Gastroesophageal sphincter (tissue), 4 donors: ENCODE data around the gene SCN7A. TPM values are rescaled to one million over a fixed set of nuclear protein-coding genes. Genes with fewer than 3 reads are reported as not detected.

Source experiments
- ATAC-seq: fragments of 150-250 bp; one replicate; pipeline ENCODE4 v1.9.1; 2016; ENCODE audit warnings: mild to moderate bottlenecking, moderate library complexity
- H3K27ac ChIP-seq, 4 donors: fragments of 200-600 bp; sonication (generic) in 3 of 4; 1 replicate in 3 of 4; 2 replicates in 1 of 4; pipeline ENCODE4 v1.5.1; 2016 to 2019
- H3K27me3 ChIP-seq: fragments of 200-600 bp; sonication (generic); one replicate; pipeline ENCODE4 v1.5.1; 2019
- H3K36me3 ChIP-seq, 2 donors: fragments of 200-600 bp; sonication (generic); one replicate each; pipeline ENCODE4 v1.5.1; 2019; ENCODE audit warnings: control low read depth in 1 of 2
- H3K4me1 ChIP-seq, 3 donors: fragments of 200-600 bp; sonication (generic); 1 replicate in 2 of 3; 2 replicates in 1 of 3; pipeline ENCODE4 v1.5.1; 2016 to 2019; ENCODE audit warnings: control low read depth in 2 of 3
- H3K4me3 ChIP-seq, 2 donors: fragments of 200-600 bp; sonication (generic); one replicate each; pipeline ENCODE4 v1.5.1; 2019; ENCODE audit warnings: mild to moderate bottlenecking in 1 of 2, moderate library complexity in 1 of 2
- H3K9me3 ChIP-seq, 3 donors: fragments of 200-600 bp; sonication (generic); one replicate each; pipeline ENCODE4 v1.5.1; 2017 to 2019; ENCODE audit warnings: control low read depth in 2 of 3
- EP300 ChIP-seq: sonication (generic); formaldehyde crosslinking; IDR thresholded peaks from one replicate; pipeline ENCODE4 v1.6.1; 2017; ENCODE audit warnings: antibody characterized with exemption, mild to moderate bottlenecking
- POLR2A ChIP-seq, 2 donors: fragments of 450-650 bp; IDR thresholded peaks; one replicate each; pipeline ENCODE4 v1.6.1; 2017; ENCODE audit warnings: antibody characterized with exemption in 2 of 2, mild to moderate bottlenecking in 2 of 2, moderate library complexity in 1 of 2
- POLR2AphosphoS5 ChIP-seq: sonication (generic); formaldehyde crosslinking; IDR thresholded peaks from one replicate; pipeline ENCODE4 v1.6.1; 2017; ENCODE audit warnings: antibody characterized with exemption
- WGBS, 2 donors: methylation state at CpG; one replicate each; pipeline ENCODE4 v1.1.5; 2018; ENCODE audit warnings: low coverage in 1 of 2; 5-methylcytosine and 5-hydroxymethylcytosine counted together
- total RNA-seq, 4 donors: library from RNA; depleted of rRNA; stranded (reverse); fragments of >200 nt; gene quantifications; one replicate each; pipeline ENCODE4 v1.1.0, GENCODE V29; 2016
- TF ChIP-seq, protein P1 (sequence below), 4 experiments: fragments of 200-600 bp in 2 of 4; fragments of 450-650 bp in 2 of 4; sonication (generic) in 1 of 4; IDR thresholded peaks; one replicate each; pipeline ENCODE4 v1.5.1; 2017 to 2019; ENCODE audit warnings: antibody characterized with exemption in 4 of 4, mild to moderate bottlenecking in 2 of 4, moderate library complexity in 2 of 4

The SCN7A gene
- total RNA-seq, 4 donors from 2014 or later, result 67.4 to 92.5 (median 72.4) TPM

- Histone ChIP-seq H3K27me3 (no peaks in the 10 kb centered on the region), H3K9me3 (no peaks in the 10 kb centered on the region), H3K27ac (no peak overlapping the region), H3K4me3 (no peak overlapping the region), H3K36me3 (peaks cover 0 to 4% of the 10 kb centered on the region in 2 donors), H3K4me1 (no peaks in the 10 kb centered on the region)
- WGBS, 2 donors, result 35 to 63% methylated on average over 2 of the region's 2 CpGs
- ATAC-seq, result no peak
- TF ChIP-seq EP300 (no peak), POLR2AphosphoS5 (no peak), POLR2A (IDR thresholded peaks at IDR 0.05) (no peak)
- TF ChIP-seq, protein P1, sequence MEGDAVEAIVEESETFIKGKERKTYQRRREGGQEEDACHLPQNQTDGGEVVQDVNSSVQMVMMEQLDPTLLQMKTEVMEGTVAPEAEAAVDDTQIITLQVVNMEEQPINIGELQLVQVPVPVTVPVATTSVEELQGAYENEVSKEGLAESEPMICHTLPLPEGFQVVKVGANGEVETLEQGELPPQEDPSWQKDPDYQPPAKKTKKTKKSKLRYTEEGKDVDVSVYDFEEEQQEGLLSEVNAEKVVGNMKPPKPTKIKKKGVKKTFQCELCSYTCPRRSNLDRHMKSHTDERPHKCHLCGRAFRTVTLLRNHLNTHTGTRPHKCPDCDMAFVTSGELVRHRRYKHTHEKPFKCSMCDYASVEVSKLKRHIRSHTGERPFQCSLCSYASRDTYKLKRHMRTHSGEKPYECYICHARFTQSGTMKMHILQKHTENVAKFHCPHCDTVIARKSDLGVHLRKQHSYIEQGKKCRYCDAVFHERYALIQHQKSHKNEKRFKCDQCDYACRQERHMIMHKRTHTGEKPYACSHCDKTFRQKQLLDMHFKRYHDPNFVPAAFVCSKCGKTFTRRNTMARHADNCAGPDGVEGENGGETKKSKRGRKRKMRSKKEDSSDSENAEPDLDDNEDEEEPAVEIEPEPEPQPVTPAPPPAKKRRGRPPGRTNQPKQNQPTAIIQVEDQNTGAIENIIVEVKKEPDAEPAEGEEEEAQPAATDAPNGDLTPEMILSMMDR (IDR thresholded peaks at IDR 0.05), result no peak
These were observed 89.0 kb downstream of the SCN7A start for GRCh38 chr2:166404831-166405568.

DNA sequence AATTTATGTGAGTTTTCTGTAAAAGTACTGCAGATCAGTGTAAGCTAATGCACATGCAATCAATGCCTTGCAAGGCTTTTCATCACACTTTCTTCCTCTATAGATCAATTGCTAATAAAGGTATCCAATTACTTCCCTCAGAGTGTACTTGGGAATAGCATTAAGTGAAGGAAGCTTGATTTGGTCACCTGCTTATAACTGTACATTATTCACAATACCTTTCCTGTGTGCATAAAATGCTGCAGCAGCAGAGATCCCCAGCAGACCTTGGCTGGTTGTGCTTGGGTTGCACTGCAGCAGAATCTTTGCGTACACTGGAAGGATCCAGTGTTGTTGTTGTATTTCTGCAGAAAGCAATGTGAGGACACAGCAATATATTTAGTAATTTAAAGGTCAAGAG, 99.8 kb downstream of the SCN7A start:
- Histone ChIP-seq H3K27ac (no peak overlapping the region), H3K4me3 (no peak overlapping the region), H3K4me1 (no peaks in the 10 kb centered on the region), H3K27me3 (no peaks in the 10 kb centered on the region), H3K9me3 (no peaks in the 10 kb centered on the region), H3K36me3 (no peaks in the 10 kb centered on the region)
- TF ChIP-seq POLR2AphosphoS5 (no peak), POLR2A (IDR thresholded peaks at IDR 0.05) (no peak), EP300 (no peak)
- TF ChIP-seq, protein P1 (IDR thresholded peaks at IDR 0.05), result no peak
- 78 to 100% methylated on average over 1 of the region's 1 CpG for WGBS, 2 donors
- no peak for ATAC-seq

DNA sequence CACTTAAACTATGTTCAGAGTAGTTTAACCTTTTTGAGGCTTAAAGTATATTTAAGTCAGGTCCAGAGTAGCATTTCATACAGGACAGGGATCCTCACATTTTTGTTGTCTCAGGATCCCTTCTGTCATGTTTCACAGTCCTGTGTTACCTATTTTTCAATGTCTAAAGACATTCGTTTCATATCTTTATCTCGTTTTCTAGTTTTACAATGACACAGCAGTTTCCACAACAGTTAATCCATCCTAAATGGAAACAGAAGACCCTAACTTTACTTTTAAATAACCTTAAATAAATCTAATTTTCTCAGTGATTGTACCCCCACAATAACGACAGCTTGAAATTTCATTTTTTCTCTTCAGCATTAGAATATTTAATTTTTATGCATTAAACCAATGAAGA, 101.0 kb downstream of the SCN7A start:
- Histone ChIP-seq H3K9me3 (no peaks in the 10 kb centered on the region), H3K27me3 (no peaks in the 10 kb centered on the region)
- WGBS, 2 donors, result 73 to 90% methylated on average over 3 of the region's 3 CpGs

GRCh38 chr2:166388481-166389070, 105.5 kb downstream of the SCN7A start:
- Histone ChIP-seq H3K27ac (no peak overlapping the region), H3K27me3 (no peaks in the 10 kb centered on the region), H3K4me3 (no peak overlapping the region), H3K9me3 (no peaks in the 10 kb centered on the region), H3K36me3 (no peaks in the 10 kb centered on the region), H3K4me1 (no peaks in the 10 kb centered on the region)
- TF ChIP-seq POLR2A (IDR thresholded peaks at IDR 0.05), result no peak
- no peak for TF ChIP-seq POLR2AphosphoS5
- TF ChIP-seq, protein P1 (IDR thresholded peaks at IDR 0.05), result no peak
- TF ChIP-seq EP300, result no peak
- WGBS, 2 donors, result 32 to 33% methylated on average over 3 of the region's 3 CpGs
- ATAC-seq, result no peak

More for the DNA sequence above, 101.0 kb downstream of the SCN7A start:
- Histone ChIP-seq H3K4me1 (no peaks in the 10 kb centered on the region), H3K27ac (no peak overlapping the region), H3K36me3 (no peaks in the 10 kb centered on the region), H3K4me3 (no peak overlapping the region)
- TF ChIP-seq EP300 (no peak), POLR2AphosphoS5 (no peak), POLR2A (IDR thresholded peaks at IDR 0.05) (no peak)
- TF ChIP-seq, protein P1 (IDR thresholded peaks at IDR 0.05), result no peak
- no peak for ATAC-seq

DNA sequence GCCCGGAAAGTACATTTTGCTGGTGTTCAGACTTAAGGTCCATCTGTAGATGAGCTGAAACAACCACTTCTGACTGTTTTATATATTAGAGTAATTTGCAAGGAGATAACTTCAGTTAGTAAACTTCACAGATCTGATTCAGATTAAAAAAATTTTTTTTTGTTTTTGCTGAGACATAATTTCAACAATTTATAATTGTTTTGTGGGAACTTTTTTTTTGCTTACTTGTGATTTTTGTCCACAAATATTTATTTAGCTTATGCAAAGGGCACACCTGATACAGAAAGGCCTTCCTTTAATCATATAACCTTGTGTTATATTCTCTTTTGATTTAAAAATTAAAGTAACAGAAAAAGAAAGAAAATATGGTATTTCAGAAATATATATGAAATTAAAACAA, 108.7 kb downstream of the SCN7A start:
- Histone ChIP-seq H3K4me3 (no peak overlapping the region), H3K27ac (no peak overlapping the region), H3K9me3 (no peaks in the 10 kb centered on the region), H3K36me3 (no peaks in the 10 kb centered on the region), H3K27me3 (no peaks in the 10 kb centered on the region), H3K4me1 (no peaks in the 10 kb centered on the region)
- no peak for ATAC-seq
- TF ChIP-seq POLR2A (IDR thresholded peaks at IDR 0.05) (no peak), EP300 (no peak), POLR2AphosphoS5 (no peak)
- TF ChIP-seq, protein P1 (IDR thresholded peaks at IDR 0.05), result no peak
- WGBS, 2 donors, result 100% methylated on average over 1 of the region's 1 CpG; no CpG with 5 or more reads in 1 of the 2 donors
